HCEC 1CT (cell line): Measurements from ENCODE around the gene LAIR1.
"Not testable (repeated sequence)": the region's sequence is repeated elsewhere in the genome, so short reads cannot be mapped to it uniquely, and the experiment has no call there.

Experiments used
- DNase-seq: peaks from one replicate; pipeline ENCODE4 v3.0.0-alpha.2; 2017

The LAIR1 gene, protein sequence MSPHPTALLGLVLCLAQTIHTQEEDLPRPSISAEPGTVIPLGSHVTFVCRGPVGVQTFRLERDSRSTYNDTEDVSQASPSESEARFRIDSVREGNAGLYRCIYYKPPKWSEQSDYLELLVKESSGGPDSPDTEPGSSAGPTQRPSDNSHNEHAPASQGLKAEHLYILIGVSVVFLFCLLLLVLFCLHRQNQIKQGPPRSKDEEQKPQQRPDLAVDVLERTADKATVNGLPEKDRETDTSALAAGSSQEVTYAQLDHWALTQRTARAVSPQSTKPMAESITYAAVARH

DNA sequence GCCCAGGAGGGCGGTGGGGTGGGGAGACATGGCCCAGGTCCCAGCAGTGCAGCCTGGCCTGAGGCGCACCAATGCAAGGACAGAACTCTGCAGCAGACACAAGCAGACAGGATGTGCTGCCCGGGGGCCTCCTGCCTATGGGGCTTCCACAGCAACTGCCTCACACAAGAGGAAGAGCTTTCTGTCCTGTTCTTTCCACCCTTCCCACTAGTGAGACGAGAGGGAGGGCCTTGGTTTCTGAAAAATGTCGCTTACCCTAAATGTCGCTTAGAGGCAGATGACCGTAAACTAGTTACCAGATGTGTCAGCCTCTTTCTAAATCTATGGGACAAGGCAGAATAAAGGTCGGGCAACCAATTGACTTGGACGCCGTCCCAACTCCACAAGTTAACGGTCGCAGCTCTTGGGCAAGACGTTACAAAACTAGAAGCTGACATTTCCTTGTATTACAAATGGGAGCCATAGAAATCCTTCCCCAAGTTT is at the start of gene LAIR1:
Gene LAIR1 (minus strand): TSS at position 157 of the 483 bp plus-strand sequence. CDS start 127 bp downstream, at position 30.
- DNase-seq = no peak

DNA sequence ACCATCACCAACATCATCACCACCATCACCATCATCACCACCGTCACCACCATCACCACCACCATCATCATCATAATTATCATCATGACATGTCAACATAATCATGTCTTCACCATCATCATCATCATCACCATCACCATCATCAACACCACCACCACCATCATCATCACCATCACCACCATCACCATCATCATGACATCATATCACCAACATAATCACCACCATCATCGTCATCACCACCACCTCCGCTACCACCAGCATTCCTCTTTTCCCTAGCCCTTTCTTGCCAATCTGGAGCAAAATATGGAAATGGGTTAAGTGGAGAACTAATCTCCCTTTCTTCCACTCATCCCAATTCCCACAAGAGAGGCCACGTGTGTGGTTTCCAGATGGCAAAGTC is 49.4 kb upstream of the LAIR1 start:
- no peak for DNase-seq

DNA sequence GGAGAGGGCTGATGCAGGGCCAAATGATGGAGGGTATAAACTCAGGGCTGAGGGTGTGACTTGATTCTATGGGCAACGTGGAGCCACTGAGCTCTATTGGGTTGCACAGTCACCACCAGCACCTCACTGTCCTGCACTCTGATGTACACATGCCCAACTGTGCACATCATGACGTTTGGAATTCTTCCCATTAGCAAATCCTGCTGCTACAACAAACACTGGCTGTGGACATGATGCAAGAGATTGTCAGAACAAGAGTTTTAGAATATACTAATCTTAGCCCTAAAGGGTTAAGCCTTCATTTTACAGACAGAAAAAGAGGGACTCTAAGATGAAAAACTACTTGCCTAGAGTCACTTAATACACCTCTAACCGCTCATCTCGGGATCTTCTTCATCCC is 48.1 kb upstream of the LAIR1 start:
- no peak for DNase-seq

DNA sequence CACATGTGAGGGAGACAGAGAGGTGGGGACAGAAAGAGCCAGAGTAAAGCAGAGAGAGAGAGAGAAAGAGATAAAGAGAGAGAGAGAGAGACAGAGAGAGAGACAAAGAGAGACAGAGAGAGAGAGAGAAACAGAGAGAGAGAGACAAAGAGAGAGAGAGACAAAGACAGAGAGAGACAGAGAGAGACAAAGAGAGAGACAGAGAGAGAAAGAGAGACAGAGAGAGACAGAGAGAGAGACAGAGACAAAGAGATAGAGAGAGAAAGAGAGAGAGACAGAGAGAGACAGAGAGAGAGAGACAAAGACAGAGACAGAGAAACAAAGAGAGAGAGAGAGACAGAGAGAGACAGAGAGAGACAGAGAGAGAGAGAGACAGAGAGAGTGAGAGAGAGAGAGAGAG is 46.3 kb upstream of the LAIR1 start:
- no peak for DNase-seq

DNA sequence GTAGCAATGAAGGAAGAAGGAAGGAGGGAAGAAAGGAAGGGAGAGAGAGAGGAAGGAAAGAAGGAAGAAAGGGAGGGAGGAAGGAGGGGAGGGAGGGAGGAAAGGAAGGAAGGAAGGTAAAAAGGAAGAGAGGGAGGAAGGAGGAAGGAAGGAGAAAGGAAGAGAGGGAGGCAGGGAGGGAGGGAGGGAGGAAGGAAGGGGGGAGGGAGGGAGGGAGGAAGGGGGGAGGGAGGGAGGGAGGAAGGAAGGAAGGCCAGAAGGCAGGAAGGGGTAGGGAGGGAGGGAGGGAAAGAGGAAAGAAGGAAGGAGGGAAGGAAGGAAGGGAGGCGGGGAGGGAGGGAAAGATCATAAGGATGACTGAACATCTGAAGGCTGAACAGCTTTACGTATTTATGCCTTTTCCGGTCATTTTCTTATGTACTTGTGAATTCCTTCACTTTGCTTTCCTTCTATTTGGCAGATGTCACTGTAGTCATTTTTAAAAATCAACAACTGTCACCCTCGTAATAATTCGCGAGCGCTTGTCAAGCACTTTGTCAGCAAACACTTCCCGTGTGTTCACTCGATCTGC is 43.8 kb upstream of the LAIR1 start:
- DNase-seq = no peak

DNA sequence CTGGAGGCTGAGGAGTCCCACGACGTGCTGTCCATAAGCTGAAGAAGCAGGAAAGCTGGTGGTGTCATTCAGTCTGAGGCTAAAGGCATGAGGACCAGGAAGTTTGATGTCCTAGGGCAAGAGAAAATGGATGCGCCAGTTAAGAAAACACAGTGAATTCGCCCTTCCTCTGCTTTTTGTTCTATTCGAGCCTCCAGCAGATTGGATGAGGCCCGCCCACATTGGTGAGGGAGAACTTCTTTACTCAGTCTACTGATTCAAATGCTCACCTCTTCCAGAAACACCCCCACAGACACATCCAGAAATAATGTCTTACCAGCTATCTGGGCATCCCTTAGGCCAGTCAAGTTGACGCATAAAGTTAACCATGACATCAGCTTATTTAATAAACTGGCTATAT is 43.0 kb upstream of the LAIR1 start:
- no peak for DNase-seq

DNA sequence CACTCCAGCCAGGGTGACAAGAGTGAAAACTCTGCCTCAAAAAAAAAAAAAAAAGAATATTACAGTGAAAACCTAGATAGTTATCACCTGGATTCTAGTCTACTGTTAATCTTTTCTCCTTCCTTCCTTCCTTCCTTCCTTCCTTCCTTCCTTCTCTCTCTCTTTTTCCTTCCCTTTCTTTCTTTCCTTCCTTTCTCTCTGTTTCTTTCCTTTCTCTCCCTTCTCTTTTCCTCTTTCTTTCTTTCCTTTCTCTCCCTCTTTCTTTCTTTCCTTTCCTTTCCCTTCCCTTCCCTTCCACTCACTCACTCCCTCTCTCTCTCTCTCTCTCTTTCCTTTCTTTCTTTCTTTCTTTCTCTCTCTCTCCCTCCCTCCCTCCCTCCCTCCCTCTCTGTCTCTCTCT is 40.9 kb upstream of the LAIR1 start:
- DNase-seq = no peak

DNA sequence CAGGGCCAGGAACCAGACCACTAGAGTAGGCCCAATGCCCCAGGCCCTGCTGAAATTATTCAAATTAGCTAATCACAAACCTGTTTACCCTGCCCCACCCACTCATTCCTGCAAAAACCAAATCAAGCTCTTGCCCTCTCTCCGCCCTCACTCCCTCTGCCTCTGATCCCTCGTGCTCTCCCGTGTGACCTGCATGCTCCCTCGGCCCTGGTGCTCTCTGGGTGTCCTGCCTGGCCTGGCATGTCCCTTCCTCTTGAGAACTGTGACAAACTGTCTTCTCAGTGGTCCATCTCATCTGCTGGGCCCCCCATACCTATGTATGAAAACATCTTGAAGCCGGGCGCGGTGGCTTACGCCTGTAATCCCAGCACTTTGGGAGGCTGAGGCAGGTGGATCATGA is 38.3 kb upstream of the LAIR1 start:
- DNase-seq = no peak

DNA sequence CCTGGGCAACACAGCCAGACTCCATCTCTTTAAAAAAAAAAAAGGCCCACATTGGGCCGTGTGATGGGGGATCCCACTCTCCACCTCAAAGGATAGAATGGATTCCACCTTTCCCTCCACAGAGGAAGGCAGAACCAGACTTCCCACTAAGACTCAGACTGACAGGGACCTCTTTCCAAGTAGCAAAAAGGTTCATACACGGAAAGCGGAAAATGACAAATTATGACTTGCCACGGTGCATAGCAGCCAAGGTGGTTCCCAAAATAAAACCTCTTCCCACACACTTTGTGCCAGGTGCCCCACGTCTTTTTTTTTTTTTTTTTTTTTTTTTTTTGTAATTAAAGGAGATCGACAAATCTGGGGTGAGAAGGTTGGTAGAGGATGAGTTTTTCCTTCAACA is 36.2 kb upstream of the LAIR1 start:
- no peak for DNase-seq

DNA sequence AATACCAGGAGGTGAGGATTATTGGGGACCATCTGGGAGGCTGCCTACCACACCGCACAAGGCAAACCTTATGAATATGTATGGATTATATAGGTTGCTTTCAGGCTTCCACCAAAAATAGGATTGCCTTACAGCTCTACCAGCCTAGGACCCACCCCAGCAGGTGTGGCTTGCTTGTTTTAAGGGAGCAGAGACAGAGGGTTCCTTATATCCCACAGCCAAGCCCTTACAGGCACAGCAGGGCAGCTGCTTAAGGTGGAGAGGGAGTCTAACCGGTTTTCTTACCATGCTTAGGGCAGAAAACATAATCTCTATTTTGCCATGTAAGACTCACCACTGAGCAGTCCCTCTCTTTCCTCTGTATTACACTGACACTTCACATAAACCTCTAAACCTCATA is 34.5 kb upstream of the LAIR1 start:
- no peak for DNase-seq

DNA sequence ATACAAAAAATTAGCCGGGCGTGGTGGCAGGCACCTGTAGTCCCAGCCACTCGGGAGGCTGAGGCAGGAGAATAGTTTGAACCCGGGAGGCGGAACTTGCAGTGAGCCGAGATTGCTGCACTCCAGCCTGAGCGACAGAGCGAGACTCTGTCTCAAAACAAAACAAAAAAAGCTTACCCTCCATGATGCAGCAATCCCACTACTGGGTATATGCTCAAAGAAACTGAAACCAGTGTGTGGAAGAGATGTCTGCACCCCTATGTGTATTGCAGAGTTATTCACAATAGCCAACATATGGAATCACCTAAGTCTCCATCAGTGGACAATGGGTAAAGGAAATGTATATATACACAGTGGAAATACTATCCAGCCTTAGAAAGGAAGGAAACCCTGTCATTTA is 31.0 kb upstream of the LAIR1 start:
- DNase-seq = no peak

DNA sequence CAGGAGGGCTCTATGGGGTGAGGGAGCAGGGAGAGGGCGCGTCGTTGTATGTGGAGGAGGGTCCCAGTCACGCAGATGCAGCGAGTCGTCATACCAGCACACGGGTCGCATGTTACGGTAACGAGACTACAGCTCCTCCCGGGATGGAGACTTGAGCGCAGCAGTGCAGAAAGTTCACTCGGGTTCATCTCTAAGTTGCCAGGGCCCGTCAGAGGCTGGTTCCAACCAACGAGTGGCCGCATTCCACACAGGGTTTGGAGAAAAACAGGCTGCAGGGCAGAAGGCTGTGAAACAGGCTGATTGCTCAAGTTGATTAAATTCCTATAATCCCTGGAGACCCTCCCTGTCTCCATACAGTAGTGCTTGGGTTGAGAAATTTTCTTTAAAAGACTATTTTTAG is 28.6 kb upstream of the LAIR1 start:
- DNase-seq = no peak

DNA sequence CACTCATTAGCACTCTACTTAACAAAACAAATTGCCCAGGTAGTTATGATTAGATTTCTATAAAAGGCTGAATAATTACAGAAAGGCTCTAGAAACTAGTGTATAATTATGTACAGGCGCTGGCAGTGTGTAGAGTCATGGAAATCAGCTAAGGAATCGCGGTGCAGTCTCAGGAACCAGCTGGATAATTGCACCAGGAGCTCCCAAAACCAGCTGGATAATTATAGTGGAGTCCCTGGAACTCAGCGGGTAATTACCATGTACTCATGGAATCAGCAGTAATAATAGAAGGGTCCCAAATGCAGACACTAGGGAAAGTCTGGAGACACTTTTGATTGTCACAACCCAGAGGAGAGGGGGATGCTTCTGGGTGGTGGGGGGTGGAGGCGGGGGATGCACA is 27.4 kb upstream of the LAIR1 start:
- DNase-seq = no peak

DNA sequence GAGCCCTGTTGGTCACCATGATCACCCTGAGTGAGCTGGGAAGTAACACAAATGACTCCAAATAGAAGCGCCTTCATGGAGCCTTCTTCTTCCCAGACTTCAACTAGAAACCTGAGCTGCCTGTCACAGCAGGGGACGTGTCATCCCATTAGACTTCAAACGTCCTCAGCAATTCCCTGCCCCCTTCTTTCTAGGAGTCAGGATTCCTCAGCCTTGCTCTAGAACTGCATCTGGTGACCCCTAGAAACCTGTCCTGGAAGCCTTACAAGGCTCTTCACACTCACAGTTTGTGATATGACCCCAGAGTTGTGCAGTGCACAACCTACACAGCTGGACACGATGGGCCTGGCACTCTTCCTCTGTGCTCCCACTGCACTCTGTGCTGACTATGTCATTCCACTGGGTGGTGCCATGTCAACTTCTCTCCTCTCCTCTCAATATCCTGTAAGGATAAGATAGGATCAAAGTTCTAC is 26.9 kb upstream of the LAIR1 start:
- no peak for DNase-seq

DNA sequence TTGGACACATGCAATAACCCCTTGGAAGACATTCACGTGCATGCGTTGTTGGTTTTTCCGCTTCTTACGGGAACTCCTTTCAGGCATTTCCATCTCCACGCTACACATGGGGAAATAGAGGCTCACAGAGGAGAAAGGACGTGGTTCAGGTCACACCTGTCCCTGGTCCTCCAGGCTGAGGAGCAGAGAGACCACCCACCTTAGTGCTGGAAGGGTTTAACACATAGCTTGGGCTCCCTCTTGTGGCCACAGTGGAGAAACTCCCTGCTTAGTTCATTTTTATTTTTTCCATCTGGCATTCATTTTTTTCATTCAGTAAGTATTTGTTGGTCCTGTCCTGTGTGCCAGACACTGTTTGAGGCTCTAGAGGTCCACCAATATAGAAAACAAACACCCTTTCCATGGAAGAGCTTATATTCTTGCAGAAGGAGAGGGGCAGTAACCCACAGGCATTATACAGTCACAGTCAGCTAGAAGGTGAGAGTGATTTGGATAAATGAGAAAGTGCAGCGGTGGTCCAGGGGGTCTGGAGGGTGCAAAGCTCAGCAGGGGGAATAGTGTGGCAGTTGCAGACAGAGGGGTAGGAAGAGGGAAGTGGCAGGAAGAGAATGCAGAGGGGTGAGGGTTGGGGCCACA is 26.3 kb upstream of the LAIR1 start:
- DNase-seq = peak; percentile 38

DNA sequence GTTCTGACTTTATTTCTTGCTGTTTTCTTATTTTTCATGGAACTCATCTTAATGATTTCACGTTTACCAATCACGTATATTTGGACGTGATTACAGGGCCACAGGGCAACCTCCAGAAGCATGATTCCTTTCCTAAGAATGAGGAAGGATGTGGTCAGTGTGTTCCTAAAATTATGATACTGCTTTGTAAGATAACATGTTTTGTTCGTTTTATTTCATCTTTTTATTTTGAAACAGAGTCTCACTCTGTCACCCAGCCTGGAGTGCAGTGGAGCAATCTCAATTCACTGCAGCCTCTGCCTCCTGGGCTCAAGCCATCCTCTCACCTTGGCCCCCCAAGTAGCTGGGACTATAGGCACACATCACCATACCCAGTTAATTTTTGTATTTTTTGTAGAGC is 24.8 kb upstream of the LAIR1 start:
- no peak for DNase-seq

DNA sequence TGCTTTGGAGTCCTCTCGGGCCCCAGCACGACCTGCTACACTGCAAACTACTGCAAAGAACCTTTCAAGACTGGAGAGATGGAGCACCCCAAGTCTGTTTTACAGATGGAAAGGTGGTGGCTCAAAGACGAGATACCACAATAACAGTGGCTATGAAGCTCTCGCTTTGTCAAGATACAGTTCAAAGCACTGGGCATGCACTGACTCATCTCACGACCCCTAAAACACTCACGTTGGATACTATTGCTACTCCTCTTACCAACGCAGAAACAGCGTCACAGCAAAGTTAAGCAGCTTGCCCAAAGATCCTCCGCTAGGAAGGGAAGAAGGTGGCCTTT is 24.0 kb upstream of the LAIR1 start:
- no peak for DNase-seq

DNA sequence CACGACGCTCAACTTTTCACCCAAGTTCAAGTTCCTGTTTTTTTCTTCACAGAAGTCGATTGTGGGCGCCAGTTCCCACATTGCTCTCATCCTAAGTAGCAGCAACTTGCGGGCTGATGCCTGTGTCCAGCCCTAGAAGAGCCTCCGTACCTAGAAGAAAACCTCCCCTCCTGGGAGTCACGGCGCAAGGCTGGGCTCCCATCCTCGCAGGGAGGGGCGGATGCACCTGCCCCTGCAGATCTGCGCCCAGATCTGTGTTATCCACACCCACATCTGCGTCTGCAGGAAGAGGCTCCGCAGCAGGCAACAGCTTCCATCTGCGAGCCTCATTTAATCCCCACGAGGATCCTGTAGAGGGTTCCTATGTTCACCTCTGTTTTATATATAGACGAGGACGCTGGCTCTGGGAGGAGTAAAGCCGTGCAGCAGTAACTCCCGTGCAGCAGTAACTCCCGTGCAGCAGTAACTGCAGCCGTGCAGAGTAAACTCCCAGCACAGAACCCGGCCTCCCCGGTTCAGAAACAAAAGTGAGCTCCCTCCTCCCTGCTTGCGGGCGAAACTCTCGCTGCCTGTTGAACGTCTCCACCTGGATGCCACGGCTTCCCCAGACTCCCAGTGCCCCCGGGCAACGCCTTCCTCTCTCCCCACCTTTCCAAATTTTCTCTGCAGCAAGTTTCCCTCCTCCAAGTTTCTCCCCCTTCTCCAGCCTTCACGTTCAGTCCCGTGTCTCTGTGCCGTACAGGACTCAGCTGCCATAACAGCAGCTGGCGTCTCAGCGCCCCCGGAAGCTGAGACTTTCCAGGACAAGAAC is 23.5 kb upstream of the LAIR1 start:
- no peak for DNase-seq

DNA sequence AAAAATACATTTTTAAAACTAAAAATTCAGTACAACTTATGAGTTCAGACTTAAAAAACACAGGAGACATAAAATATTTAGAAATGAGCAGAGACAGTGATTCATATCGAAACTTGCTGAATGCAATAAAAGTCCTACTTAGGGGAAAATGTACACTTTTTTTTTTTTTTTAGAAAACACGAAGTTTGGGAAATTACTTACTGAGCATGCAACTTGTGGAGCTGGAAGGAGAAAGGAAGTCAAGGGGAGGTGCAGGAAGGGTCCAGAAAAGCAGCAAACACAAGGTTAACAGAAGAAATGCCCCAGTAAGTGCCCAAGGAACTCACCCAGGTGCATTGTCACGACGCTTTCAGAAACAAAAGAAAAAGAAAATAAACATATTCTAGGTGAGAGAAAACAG is 18.6 kb upstream of the LAIR1 start:
- DNase-seq = no peak

DNA sequence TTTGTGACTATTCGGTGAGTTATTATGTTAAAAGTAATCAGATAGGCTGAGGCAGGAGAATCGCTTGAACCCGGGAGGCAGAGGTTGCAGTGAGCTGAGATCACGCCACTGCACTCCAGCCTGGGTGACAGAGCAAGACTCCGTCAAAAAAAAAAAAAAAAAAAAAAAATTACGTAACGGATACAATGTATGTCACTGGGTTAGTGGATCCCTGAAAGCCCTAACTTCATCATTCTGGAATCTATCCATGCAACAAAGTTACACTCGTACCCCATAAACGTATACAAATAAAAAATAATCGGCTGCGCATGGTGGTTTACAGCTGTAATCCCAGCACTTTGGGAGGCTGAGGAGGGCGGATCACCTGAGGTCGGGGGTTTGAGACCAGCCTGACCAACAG is 17.3 kb upstream of the LAIR1 start:
- not testable (repeated sequence) for DNase-seq

DNA sequence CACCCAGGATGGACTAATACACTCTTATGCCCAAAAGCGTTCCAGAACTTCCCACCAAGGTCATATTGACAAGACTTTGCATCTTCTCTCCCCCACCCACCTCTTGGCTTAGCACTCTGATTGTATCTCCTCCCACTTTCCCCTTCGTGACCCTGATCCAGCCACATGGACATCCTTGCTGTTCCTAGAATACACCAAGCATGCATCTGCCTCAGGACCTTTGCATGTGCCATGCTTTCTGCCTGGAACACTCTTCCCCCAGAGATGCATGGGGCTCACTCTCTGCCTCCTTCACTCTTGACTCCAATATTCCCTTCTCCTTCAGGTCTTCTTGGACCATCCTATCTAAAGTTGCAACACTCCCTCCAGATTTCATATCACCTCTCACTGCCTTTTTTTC is 16.2 kb upstream of the LAIR1 start:
- no peak for DNase-seq

DNA sequence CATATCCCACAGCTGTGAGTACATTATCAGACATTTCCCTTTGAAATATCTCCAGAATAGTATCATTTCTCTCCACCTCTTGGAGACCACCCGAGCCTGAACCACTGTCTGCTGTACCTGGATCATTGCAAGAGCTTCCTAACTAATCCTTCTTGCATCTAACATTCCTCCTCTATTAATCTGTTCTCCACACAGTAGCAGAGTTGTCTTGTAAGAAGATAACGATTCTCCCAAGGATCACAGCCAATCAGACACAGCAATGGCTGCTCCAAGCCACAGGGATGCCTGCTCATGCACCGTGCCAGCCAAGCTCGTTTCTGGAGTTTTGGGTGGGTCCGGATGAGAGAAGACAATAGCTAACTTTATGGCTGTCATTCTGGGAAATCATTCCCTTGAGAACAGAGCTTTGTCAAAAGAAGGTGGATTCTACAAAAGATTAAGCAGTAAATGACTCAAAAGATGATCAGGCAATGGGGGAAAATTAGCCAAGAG is 14.5 kb upstream of the LAIR1 start:
- no peak for DNase-seq

DNA sequence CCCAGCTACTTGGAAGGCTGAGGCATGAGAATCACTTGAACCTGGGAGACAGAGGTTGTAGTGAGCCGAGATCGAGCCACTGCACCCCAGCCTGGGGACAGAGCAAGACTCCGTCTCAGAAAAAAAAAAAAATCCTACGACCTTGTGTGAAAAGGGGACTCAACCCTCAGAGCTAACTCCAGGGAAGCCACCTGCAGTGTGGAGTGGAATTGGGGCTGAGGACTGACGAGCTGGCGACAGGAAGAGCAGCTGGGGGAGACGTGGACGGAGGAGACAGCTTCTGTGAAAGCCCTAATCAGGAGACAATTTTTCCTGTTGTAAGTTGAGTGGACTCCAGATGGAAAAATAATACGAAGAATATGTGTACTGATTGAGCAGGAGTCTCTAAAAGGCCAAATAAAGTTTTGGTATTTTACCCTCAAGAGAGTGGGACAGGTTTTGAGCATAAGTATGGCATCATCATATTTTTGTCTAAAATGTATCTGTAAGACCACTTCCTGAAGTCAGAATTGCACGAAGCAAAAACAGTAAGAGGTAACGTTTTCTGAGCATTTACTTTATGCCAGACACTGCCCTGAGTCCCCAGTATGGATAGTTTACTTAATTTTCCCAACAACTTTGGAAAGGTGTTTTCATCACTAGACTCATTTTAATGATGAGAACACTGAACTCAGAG is 12.0 kb upstream of the LAIR1 start:
- DNase-seq = no peak
